Neural progenitor cell (in vitro differentiated cells): Measurements from ENCODE around the gene GADL1.

Source experiments
- EZH2 ChIP-seq: fragments of 200-600 bp; sonication (generic); IDR thresholded peaks from 2 replicates; pipeline ENCODE4 v1.6.1; 2017; ENCODE audit warnings: antibody characterized with exemption, mild to moderate bottlenecking, moderate library complexity
- EZH2phosphoT487 ChIP-seq: fragments of 200-600 bp; sonication (generic); IDR thresholded peaks from 2 replicates; pipeline ENCODE4 v1.6.1; 2017; ENCODE audit warnings: antibody characterized with exemption
- TF ChIP-seq, protein P1 (sequence below): fragments of 200-600 bp; sonication (generic); IDR thresholded peaks from 2 replicates; pipeline ENCODE4 v1.5.1; 2017; ENCODE audit warnings: antibody characterized with exemption, mild to moderate bottlenecking

DNA sequence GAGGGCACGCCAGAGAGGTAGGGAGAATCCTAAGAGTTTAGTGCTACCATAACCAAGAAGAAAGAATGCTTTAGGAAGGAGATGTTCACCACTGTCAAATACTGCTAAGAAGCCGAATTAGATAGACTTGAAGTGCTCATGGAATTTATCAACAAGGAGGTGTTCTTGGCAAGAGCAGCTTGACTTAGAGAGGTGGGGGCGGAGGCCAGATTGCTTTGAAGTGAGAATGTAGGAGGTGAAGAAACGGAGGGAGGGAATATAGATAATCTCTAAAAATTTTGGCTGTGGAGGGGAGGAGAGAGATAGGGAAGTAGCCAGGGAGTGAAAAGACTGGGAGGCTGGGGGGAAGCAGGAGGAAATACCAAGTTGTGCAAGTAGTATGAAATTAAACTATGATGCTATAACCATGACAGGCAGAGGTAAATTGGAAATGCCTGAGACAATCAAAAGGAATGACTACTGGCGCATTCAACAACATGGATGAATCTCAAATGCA is 35.5 kb downstream of the GADL1 start:
- TF ChIP-seq EZH2, result no peak
- TF ChIP-seq, protein P1, sequence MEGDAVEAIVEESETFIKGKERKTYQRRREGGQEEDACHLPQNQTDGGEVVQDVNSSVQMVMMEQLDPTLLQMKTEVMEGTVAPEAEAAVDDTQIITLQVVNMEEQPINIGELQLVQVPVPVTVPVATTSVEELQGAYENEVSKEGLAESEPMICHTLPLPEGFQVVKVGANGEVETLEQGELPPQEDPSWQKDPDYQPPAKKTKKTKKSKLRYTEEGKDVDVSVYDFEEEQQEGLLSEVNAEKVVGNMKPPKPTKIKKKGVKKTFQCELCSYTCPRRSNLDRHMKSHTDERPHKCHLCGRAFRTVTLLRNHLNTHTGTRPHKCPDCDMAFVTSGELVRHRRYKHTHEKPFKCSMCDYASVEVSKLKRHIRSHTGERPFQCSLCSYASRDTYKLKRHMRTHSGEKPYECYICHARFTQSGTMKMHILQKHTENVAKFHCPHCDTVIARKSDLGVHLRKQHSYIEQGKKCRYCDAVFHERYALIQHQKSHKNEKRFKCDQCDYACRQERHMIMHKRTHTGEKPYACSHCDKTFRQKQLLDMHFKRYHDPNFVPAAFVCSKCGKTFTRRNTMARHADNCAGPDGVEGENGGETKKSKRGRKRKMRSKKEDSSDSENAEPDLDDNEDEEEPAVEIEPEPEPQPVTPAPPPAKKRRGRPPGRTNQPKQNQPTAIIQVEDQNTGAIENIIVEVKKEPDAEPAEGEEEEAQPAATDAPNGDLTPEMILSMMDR, result no peak
- no peak for TF ChIP-seq EZH2phosphoT487
